ENCODE measurements around the gene PIKFYVE.

- TF ChIP-seq CTCF (IDR thresholded peaks at IDR 0.05; ENCODE audit: insufficient read depth, low read length, poor library complexity, severe bottlenecking) (no peak), EZH2phosphoT487 (conservative IDR thresholded peaks at IDR 0.05; ENCODE audit: low read length) (no peak)
Observed at GRCh38 chr2:208245746-208246145, 20.3 kb upstream of the PIKFYVE start.
